K562 (cell line): Measurements from ENCODE around the gene CENPQ. TPM values are rescaled to one million over a fixed set of nuclear protein-coding genes. Genes with fewer than 3 reads are reported as not detected.

Source experiments
- ATAC-seq: fragments of 200-7000 bp; cut with Tn5 transposase; 3 replicates; pipeline ENCODE4 v1.9.1; 2020; ENCODE audit warnings: moderate library complexity
- BruUV-seq: library from RNA; stranded (reverse); fragments of 400-500 nt; replicated peaks from 2 replicates; lab custom pipeline; 2021; lab: Mats Ljungman, UMichigan
- CTCF ChIA-PET: fragments of 300-600 bp; formaldehyde crosslinking; extraction: SDS; loops from one replicate; lab custom pipeline; 2021; ENCODE audit warnings: low intra/inter-chr PET ratio; lab: Yijun Ruan, JAX
- POLR2A ChIA-PET: fragments of 300-600, 350-650 bp; sonication (Branson Sonifier 250); formaldehyde crosslinking; extraction: SDS; loops from one replicate; lab custom pipeline; 2021; ENCODE audit warnings: antibody characterized with exemption, inconsistent platforms; lab: Yijun Ruan, JAX
- DNase-seq, 4 experiments: peaks; one replicate each; pipeline versions ENCODE4 v3.0.0 to v3.0.0-alpha.2; 2011 to 2018; ENCODE audit warnings: low spot score in 3 of 4, mixed read lengths in 3 of 4; ENCODE audit errors: extremely low read depth in 1 of 4
- FAIRE-seq: peaks from 2 replicates; lab custom pipeline; 2011; peaks lifted over from hg19 to GRCh38; lab: Jason Lieb, UNC
- H2AFZ ChIP-seq: 2 replicates; pipeline ENCODE4 v1.6.0; 2011; ENCODE audit warnings: low read depth, low read length, control low read depth, inconsistent platforms
- H3K27ac ChIP-seq: fragments of 200-600 bp; 3 replicates; pipeline ENCODE4 v1.8.0; 2011; ENCODE audit warnings: low read depth, mild to moderate bottlenecking, control low read depth, inconsistent platforms, low read length, moderate library complexity, mixed read lengths; ENCODE audit errors: extremely low read depth
- H3K27me3 ChIP-seq, 2 experiments: fragments of 300-600 bp in 1 of 2; 2 replicates in 1 of 2; 3 replicates in 1 of 2; pipeline versions ENCODE4 v1.6.0 to v1.8.0; 2011; ENCODE audit warnings: inconsistent platforms in 2 of 2, low read length in 2 of 2, mild to moderate bottlenecking in 1 of 2, mixed read lengths in 1 of 2, moderate library complexity in 1 of 2; ENCODE audit not compliant: control insufficient read depth in 2 of 2, insufficient read depth in 2 of 2
- H3K36me3 ChIP-seq: fragments of 300-600 bp; 3 replicates; pipeline ENCODE4 v1.8.0; 2011; ENCODE audit warnings: mild to moderate bottlenecking, low read length, inconsistent platforms; ENCODE audit not compliant: control insufficient read depth, insufficient read depth
- H3K4me1 ChIP-seq, 2 experiments: fragments of 200-600 bp in 1 of 2; replicated peaks in 1 of 2; 2 replicates in 1 of 2; 3 replicates in 1 of 2; pipeline versions ENCODE4 v1.5.1 to v1.8.0; 2011; ENCODE audit warnings: inconsistent platforms in 2 of 2, low read length in 2 of 2, mild to moderate bottlenecking in 1 of 2, mixed read lengths in 1 of 2, moderate library complexity in 1 of 2; ENCODE audit not compliant: control insufficient read depth in 2 of 2, insufficient read depth in 2 of 2
- H3K4me2 ChIP-seq: 2 replicates; pipeline ENCODE4 v1.6.1; 2011; ENCODE audit warnings: low read length, control low read depth, inconsistent platforms, mixed read lengths; ENCODE audit not compliant: insufficient read depth
- H3K4me3 ChIP-seq: fragments of 200-600 bp; sonication (generic), shearing (Covaris generic); 2 replicates; pipeline ENCODE4 v1.5.1; 2016; ENCODE audit warnings: control low read depth, inconsistent platforms
- H3K79me2 ChIP-seq: fragments of 200-600 bp; 3 replicates; pipeline ENCODE4 v1.8.0; 2011; ENCODE audit warnings: low read length, inconsistent platforms; ENCODE audit not compliant: control insufficient read depth, insufficient read depth
- H3K9ac ChIP-seq, 2 experiments: 2 replicates each; pipeline versions ENCODE4 v1.6.0 to v1.6.1; 2011; ENCODE audit warnings: low read depth in 2 of 2, low read length in 2 of 2, control low read depth in 1 of 2, inconsistent platforms in 1 of 2, mild to moderate bottlenecking in 1 of 2, mixed read lengths in 1 of 2; ENCODE audit not compliant: insufficient read depth in 1 of 2
- H3K9me1 ChIP-seq: one replicate; pipeline ENCODE4 v1.6.0; 2011; ENCODE audit warnings: inconsistent platforms, mild to moderate bottlenecking, low read length, moderate library complexity; ENCODE audit not compliant: control insufficient read depth, insufficient read depth
- H3K9me3 ChIP-seq: replicated peaks from 2 replicates; pipeline ENCODE4 v1.5.1; 2011; ENCODE audit warnings: low read depth, low read length, inconsistent platforms; ENCODE audit not compliant: control insufficient read depth, insufficient read depth
- H4K20me1 ChIP-seq: replicated peaks from 2 replicates; pipeline ENCODE4 v1.6.1; 2011; ENCODE audit warnings: low read length, inconsistent platforms, mixed read lengths; ENCODE audit not compliant: control insufficient read depth, insufficient read depth
- BMI1 ChIP-seq: fragments of 150-350 bp; IDR thresholded peaks from 2 replicates; pipeline ENCODE4 v1.6.1; 2014; ENCODE audit warnings: low read length
- CBX2 ChIP-seq: fragments of 200-600 bp; sonication (generic); IDR thresholded peaks from one replicate; pipeline ENCODE4 v1.6.1; 2012; ENCODE audit warnings: mild to moderate bottlenecking, low read length, inconsistent platforms; ENCODE audit not compliant: insufficient read depth, poor library complexity, severe bottlenecking
- GATAD2A ChIP-seq: fragments of 450-650 bp; IDR thresholded peaks from 2 replicates; pipeline ENCODE4 v1.6.1; 2017
- HDAC3 ChIP-seq: fragments of 450-650 bp; IDR thresholded peaks from 2 replicates; pipeline ENCODE4 v1.6.1; 2018; ENCODE audit warnings: borderline replicate concordance, mild to moderate bottlenecking, moderate library complexity; ENCODE audit not compliant: partially characterized antibody
- KHSRP ChIP-seq: fragments of 450-650 bp; IDR thresholded peaks from 2 replicates; pipeline ENCODE4 v1.6.1; 2017
- RBM39 ChIP-seq: fragments of 200-400 bp; formaldehyde crosslinking; optimal IDR thresholded peaks from 2 replicates; pipeline ENCODE3; 2018; ENCODE audit warnings: low read depth, low read length
- SMAD4 ChIP-seq: fragments of 250-450 bp; sonication (Bioruptor Pico); conservative IDR thresholded peaks from 2 replicates; pipeline ENCODE4 v1.8.0; 2021; ENCODE audit warnings: inconsistent platforms, mild to moderate bottlenecking, moderate library complexity
- SP1 ChIP-seq: sonication (generic); formaldehyde crosslinking; IDR thresholded peaks from 2 replicates; pipeline ENCODE4 v1.8.1; 2022; ENCODE audit warnings: mild to moderate bottlenecking, missing genetic modification reagents
- U2AF1 ChIP-seq: fragments of 200-400 bp; formaldehyde crosslinking; optimal IDR thresholded peaks from 2 replicates; pipeline ENCODE3; 2017; ENCODE audit warnings: mild to moderate bottlenecking, low read depth, low read length, moderate library complexity
- YY1 ChIP-seq, 3 experiments: IDR thresholded peaks; 2 replicates each; pipeline ENCODE4 v1.6.1; 2011; ENCODE audit warnings: low read length in 2 of 3, mild to moderate bottlenecking in 2 of 3, moderate library complexity in 2 of 3, borderline replicate concordance in 1 of 3, control low read depth in 1 of 3, low read depth in 1 of 3; ENCODE audit not compliant: insufficient read depth in 3 of 3, insufficient replicate concordance in 2 of 3, control insufficient read depth in 1 of 3, insufficient read length in 1 of 3; ENCODE audit errors: extremely low read depth in 1 of 3
- ZNF197 ChIP-seq: fragments of 200-800 bp; sonication (Bioruptor generic); IDR thresholded peaks from 2 replicates; pipeline ENCODE4 v1.6.1; 2016; ENCODE audit warnings: low read depth, missing genetic modification characterization, missing compliant biosample characterization
- WGBS: fragments of 100-300 bp; shearing (Covaris generic); methylation state at CpG from one replicate; pipeline ENCODE4 v1.1.6; 2016; ENCODE audit warnings: low coverage, mixed read lengths; ENCODE audit not compliant: insufficient coverage; ENCODE audit errors: missing lambda C conversion rate; 5-methylcytosine and 5-hydroxymethylcytosine counted together
- in situ Hi-C: fragments of 300-500 bp; cut with MboI; formaldehyde crosslinking; loops from 4 replicates; pipeline ENCODE4 v1.15.0; 2018; ENCODE audit warnings: inconsistent platforms, mixed read lengths
- intact Hi-C: fragments of 100-400 bp; cut with micrococcal nuclease; formaldehyde crosslinking; loops from 2 replicates; pipeline ENCODE4 v1.14.2; 2022
- polyA plus RNA-seq, 8 experiments: library from polyadenylated mRNA; depleted of rRNA in 4 of 8; stranded (reverse) in 5 of 8; unstranded in 3 of 8; fragments of >200 nt; fragmentation: Nextera tagmentation in 2 of 8; fragmentation: Illumina TruSeq in 1 of 8; extraction: Ambion mirVana in 2 of 8; extraction: Trizol in 1 of 8; gene quantifications; 2 replicates each; pipeline versions ENCODE4 v1.2.1 to v1.2.3, GENCODE V29; 2011 to 2014; ENCODE audit warnings: inconsistent platforms in 1 of 8, missing spikeins in 1 of 8
- total RNA-seq, 7 experiments: library from RNA; depleted of rRNA in 6 of 7; stranded (reverse); fragments of >200 nt in 6 of 7; fragmentation: Illumina TruSeq in 2 of 7; extraction: Trizol in 2 of 7; gene quantifications; 2 replicates each; pipeline versions ENCODE4 v1.2.1 to v1.2.3, GENCODE V29; 2011 to 2021; ENCODE audit warnings: low replicate concordance in 1 of 7
- TF ChIP-seq, protein P1 (sequence below): fragments of 250-450 bp; sonication (Bioruptor Pico); IDR thresholded peaks from 2 replicates; pipeline ENCODE4 v1.5.0; 2022; ENCODE audit warnings: mild to moderate bottlenecking
- TF ChIP-seq, protein P2 (sequence below): fragments of 450-650 bp; formaldehyde crosslinking; IDR thresholded peaks from 2 replicates; pipeline ENCODE4 v1.4.0; 2020; ENCODE audit warnings: mild to moderate bottlenecking, moderate library complexity
- TF ChIP-seq, protein P3 (sequence below), 2 experiments: fragments of 200-800 bp in 1 of 2; sonication (Bioruptor generic) in 1 of 2; sonication (generic) in 1 of 2; formaldehyde crosslinking in 1 of 2; IDR thresholded peaks in 1 of 2; conservative IDR thresholded peaks in 1 of 2; 2 replicates each; pipeline versions ENCODE4 v1.5.0 to v1.6.1; 2016 to 2020; ENCODE audit warnings: missing compliant biosample characterization in 1 of 2, missing genetic modification characterization in 1 of 2, missing genetic modification reagents in 1 of 2
- TF ChIP-seq, protein P4 (sequence below): fragments of 450-650 bp; IDR thresholded peaks from one replicate; pipeline ENCODE4 v1.6.1; 2018; ENCODE audit warnings: mild to moderate bottlenecking, moderate library complexity; ENCODE audit not compliant: partially characterized antibody

Gene CENPQ
- total and polyA plus RNA-seq, 9 of the 15 experiments (the other 6 are each of a cell fraction or from before 2014, with no cell fraction given) = 12.7 to 48.3 (median 26.4) TPM

DNA sequence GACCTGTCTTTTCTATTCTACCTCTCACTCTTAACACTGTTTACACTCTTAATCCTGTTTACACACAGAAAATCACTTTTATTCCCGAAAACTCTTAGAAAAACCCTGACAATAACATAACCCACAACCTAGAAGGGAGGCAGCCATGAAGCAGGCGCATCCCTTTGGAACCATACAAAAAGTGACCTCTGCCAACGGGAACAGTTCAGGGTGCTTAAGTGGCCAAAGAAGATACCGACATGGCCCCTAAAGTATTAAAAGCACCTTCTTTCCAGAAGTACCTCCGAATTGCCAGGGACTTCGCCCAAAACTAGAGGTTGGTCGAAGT is 607 bp upstream of the CENPQ start:
- Histone ChIP-seq H3K27ac (peak overlapping the region; percentile 84), H3K36me3 (peaks cover 10% of the 10 kb centered on the region; the same call in 2 of the 3 replicates), H3K9ac (peak overlapping the region; percentile 88 to 91), H2AFZ (peak overlapping the region; percentile 97), H3K79me2 (peaks cover 59% of the 10 kb centered on the region), H3K4me2 (peak overlapping the region; percentile 98), H4K20me1 (no peaks in the 10 kb centered on the region), H3K27me3 (no peaks in the 10 kb centered on the region), H3K9me1 (no peaks in the 10 kb centered on the region), H3K9me3 (no peaks in the 10 kb centered on the region), H3K4me1 (peaks cover 0 to 8% of the 10 kb centered on the region in 2 experiments; a peak in 2 of 5 replicates), H3K4me3 (peak overlapping the region; percentile 74)
- under 1% methylated on average over 7 of the region's 7 CpGs for WGBS
- ChIA-PET CTCF (no interaction called here), POLR2A (interaction anchor here (1.3 kb wide), 1 partner anchor 13 kb away, joined by 4 read pairs; no protein-coding TSS in a partner anchor)
- peak; percentile 60 for ATAC-seq
- peak in 2 of 4 experiments; percentile 26 to 33 for DNase-seq
- TSS peak; percentile 66 for BruUV-seq
- intact Hi-C loops (loop anchor here (5.0 kb wide), 2 partner anchors 145 to 275 kb away; no protein-coding TSS in a partner anchor), in situ Hi-C loops (no loop called here)
- FAIRE-seq = no peak
- no peak for TF ChIP-seq U2AF1
- TF ChIP-seq, protein P1, sequence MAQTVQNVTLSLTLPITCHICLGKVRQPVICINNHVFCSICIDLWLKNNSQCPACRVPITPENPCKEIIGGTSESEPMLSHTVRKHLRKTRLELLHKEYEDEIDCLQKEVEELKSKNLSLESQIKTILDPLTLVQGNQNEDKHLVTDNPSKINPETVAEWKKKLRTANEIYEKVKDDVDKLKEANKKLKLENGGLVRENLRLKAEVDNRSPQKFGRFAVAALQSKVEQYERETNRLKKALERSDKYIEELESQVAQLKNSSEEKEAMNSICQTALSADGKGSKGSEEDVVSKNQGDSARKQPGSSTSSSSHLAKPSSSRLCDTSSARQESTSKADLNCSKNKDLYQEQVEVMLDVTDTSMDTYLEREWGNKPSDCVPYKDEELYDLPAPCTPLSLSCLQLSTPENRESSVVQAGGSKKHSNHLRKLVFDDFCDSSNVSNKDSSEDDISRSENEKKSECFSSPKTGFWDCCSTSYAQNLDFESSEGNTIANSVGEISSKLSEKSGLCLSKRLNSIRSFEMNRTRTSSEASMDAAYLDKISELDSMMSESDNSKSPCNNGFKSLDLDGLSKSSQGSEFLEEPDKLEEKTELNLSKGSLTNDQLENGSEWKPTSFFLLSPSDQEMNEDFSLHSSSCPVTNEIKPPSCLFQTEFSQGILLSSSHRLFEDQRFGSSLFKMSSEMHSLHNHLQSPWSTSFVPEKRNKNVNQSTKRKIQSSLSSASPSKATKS = no peak
- TF ChIP-seq, protein P2, sequence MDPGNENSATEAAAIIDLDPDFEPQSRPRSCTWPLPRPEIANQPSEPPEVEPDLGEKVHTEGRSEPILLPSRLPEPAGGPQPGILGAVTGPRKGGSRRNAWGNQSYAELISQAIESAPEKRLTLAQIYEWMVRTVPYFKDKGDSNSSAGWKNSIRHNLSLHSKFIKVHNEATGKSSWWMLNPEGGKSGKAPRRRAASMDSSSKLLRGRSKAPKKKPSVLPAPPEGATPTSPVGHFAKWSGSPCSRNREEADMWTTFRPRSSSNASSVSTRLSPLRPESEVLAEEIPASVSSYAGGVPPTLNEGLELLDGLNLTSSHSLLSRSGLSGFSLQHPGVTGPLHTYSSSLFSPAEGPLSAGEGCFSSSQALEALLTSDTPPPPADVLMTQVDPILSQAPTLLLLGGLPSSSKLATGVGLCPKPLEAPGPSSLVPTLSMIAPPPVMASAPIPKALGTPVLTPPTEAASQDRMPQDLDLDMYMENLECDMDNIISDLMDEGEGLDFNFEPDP (CRISPR knock-in tag) = no peak
- peak in 1 of 3 experiments; percentile 41 for TF ChIP-seq YY1 (IDR thresholded peaks at IDR 0.05; ENCODE audit: borderline replicate concordance in 1 of 3, control insufficient read depth in 1 of 3, extremely low read depth in 1 of 3, insufficient read depth in 3 of 3, insufficient read length in 1 of 3, insufficient replicate concordance in 2 of 3, low read depth in 1 of 3, low read length in 2 of 3)
- no peak for TF ChIP-seq CBX2
- no peak for TF ChIP-seq KHSRP
- no peak for TF ChIP-seq SMAD4 (CRISPR knock-in tag)
- no peak for TF ChIP-seq HDAC3
- no peak for TF ChIP-seq SP1 (CRISPR knock-in tag)
- TF ChIP-seq GATAD2A = no peak
- TF ChIP-seq, protein P3, sequence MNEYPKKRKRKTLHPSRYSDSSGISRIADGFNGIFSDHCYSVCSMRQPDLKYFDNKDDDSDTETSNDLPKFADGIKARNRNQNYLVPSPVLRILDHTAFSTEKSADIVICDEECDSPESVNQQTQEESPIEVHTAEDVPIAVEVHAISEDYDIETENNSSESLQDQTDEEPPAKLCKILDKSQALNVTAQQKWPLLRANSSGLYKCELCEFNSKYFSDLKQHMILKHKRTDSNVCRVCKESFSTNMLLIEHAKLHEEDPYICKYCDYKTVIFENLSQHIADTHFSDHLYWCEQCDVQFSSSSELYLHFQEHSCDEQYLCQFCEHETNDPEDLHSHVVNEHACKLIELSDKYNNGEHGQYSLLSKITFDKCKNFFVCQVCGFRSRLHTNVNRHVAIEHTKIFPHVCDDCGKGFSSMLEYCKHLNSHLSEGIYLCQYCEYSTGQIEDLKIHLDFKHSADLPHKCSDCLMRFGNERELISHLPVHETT (CRISPR knock-in tag; conservative IDR thresholded peaks at IDR 0.05 in 1 of 2, IDR thresholded peaks at IDR 0.05 in 1 of 2) = no peak
- TF ChIP-seq RBM39 = no peak
- no peak for TF ChIP-seq BMI1
- TF ChIP-seq, protein P4, sequence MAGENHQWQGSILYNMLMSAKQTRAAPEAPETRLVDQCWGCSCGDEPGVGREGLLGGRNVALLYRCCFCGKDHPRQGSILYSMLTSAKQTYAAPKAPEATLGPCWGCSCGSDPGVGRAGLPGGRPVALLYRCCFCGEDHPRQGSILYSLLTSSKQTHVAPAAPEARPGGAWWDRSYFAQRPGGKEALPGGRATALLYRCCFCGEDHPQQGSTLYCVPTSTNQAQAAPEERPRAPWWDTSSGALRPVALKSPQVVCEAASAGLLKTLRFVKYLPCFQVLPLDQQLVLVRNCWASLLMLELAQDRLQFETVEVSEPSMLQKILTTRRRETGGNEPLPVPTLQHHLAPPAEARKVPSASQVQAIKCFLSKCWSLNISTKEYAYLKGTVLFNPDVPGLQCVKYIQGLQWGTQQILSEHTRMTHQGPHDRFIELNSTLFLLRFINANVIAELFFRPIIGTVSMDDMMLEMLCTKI = no peak
- TF ChIP-seq ZNF197 = 0 out of 2 replicates have a peak, but pooled peaks have one; percentile 13
